ENCODE measurements around the gene GAPVD1.

Gene GAPVD1

GRCh38 chr9:125413579-125413978 is 152.0 kb downstream of the GAPVD1 start:
- H3K27ac Mint-ChIP-seq: no peak overlapping the region

DNA sequence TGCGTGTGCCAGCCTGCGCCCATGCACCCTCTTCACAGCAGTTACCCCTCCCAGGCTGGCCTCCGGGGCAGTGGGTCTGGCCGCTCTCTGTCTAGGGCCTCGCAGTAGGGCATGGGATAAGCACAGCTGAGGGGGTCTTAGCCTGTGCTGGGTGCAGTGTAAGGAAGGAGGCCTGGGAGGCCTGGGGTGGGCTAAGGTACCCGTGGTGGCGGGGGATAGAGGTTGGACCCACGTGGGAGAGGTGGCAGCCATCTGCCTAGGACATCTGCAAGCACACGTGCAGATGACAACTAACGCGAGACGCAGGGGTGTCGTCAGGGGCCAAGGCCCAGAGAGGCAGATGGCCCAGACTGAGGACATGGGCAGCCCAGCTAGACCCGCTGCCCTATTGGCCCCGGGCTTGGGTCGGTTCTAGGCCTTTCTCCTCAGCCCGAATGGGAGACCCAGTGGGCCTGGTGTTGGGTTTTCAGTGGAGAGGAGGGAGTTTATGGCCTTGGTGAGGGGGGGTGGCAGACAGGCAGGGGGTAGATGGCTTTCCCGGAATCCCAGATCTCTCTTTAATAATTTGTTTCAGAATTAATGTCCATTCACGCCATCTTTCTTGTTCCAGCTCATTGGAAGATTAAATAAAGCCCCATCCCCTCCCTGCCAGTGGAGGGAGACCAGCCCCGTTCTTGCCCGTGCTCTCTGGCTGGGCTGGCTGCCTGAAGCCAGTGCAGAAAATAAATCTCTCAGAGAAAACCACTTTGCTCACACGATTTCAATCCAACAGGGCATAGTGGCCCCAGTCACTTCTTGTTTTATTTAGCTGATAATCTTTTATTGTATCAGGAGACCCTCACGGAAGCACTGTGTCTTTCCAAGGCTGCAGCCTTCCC is 154.2 kb downstream of the GAPVD1 start:
- no peak overlapping the region for H3K27ac Mint-ChIP-seq

More at GRCh38 chr9:125413579-125413978, 152.0 kb downstream of the GAPVD1 start:
- DNase-seq: no peak
- Mint-ChIP-seq H3K4me3 (no peak overlapping the region), H3K27me3 (peaks cover 38% of the 10 kb centered on the region), H3K36me3 (no peaks in the 10 kb centered on the region), H3K4me1 (peaks cover 10% of the 10 kb centered on the region), H3K9me3 (no peaks in the 10 kb centered on the region)
- CTCF ChIA-PET: interaction anchor here (0.6 to 1.8 kb wide), 3 partner anchors 34 to 1078 kb away, joined by 3 to 5 read pairs (median 5); no protein-coding TSS in a partner anchor

GRCh38 chr9:125416517-125416916 is 154.9 kb downstream of the GAPVD1 start:
- Mint-ChIP-seq H3K9me3 (no peaks in the 10 kb centered on the region), H3K4me1 (no peaks in the 10 kb centered on the region), H3K27ac (no peak overlapping the region), H3K4me3 (no peak overlapping the region), H3K27me3 (peaks cover 14% of the 10 kb centered on the region), H3K36me3 (no peaks in the 10 kb centered on the region)
- CTCF ChIA-PET: no interaction called here
- no peak for DNase-seq

More for the DNA sequence above, 154.2 kb downstream of the GAPVD1 start:
- Mint-ChIP-seq H3K4me1 (no peaks in the 10 kb centered on the region), H3K27me3 (peaks cover 21% of the 10 kb centered on the region), H3K4me3 (no peak overlapping the region), H3K9me3 (no peaks in the 10 kb centered on the region), H3K36me3 (no peaks in the 10 kb centered on the region)
- DNase-seq: no peak
- CTCF ChIA-PET: no interaction called here

All from activated naive CD4-positive, alpha-beta T cell treated with anti-CD3 and anti-CD28 coated beads, Interleukin-2, amount 10 ng/mL, durations not matched to agents 7 days and 5 days (primary cell).